ENCODE data around the gene CCS.
"Not testable (repeated sequence)": the region's sequence is repeated elsewhere in the genome, so short reads cannot be mapped to it uniquely, and the experiment has no call there.

CCS gene

DNA sequence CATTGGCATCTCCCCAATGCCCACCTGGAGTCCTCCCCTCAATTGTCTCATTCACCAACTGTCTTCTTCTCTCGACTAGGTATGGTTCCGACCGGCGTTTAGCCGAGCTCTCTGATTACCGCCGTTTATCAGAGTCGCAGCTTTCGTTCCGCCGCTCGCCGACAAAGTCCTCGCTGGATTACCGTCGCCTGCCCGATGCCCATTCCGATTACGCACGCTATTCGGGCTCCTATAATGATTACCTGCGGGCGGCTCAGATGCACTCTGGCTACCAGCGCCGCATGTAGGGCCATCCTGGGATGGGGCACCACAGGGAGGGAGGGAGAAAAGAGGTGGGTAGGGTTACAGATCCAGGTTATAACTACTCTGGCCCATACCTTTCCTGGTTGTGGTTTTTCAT, 33.4 kb downstream of the CCS start:
- no peak for DNase-seq (ENCODE audit: low read depth in 2 of 2)

DNA sequence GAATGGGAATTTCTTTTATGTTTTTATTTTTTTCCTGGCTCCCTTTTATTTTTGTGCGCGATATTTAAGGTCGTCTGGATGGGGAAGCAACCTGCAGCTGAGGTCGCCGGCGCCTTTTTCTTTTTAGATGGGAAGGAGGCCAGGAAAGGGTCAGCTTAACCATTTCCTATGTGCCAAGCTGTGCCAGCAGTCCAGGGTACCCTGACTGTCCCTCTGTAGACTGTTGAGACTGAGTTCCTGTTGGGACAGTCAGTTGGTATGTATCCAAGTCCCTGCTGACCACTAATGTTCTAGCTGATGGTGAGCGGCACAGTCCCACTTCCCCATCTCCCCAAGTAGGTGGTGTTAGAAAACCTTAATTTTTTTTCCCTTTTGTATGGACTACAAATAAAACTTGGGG, 33.9 kb downstream of the CCS start:
- no peak for DNase-seq (ENCODE audit: low read depth in 2 of 2)

DNA sequence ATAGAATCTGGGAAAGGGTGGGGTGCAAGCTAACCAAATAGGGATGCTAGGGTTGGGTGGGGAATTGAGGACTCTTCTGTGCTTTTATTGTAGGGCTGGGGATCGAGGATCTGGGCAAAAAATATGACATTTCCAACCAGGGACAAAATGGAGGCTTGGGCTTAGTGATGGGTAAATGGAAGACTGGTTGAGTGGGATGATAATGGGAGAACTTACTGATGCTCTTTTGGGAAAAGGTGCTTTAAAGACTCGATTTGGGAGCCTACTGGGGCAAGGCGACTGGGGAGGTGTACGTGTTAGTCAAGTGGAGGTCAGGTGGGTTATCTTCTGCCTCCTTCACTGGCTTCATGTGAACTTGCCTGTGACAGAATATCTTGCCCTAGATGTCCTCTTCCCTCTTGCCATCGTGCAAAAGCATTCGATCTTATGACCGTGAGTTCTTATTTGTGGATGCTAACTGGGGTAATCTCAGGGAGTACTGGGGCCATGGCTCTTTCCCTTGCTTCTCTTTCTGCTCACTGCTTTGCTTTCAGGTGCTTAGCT, 35.1 kb downstream of the CCS start:
- DNase-seq (ENCODE audit: low read depth in 2 of 2) = no peak

DNA sequence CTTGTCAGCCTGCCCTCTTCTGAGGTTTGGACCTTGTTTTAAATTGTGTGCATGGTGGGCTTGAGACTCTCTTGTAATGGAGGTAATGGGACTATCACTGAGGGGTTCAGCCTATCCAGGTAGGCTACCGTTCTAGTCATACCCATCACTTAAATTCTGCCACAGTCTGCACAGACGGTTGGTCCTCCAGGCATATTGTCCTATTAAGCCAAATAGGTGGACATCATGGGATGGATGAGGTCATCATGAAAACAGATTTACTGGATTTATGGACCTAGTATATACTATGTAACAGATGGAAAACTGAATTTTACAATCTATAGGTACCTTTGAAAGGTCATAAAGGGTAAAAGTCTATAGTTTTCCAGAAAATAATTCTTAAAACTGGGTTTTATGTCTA, 36.4 kb downstream of the CCS start:
- DNase-seq (ENCODE audit: low read depth in 2 of 2) = no peak

DNA sequence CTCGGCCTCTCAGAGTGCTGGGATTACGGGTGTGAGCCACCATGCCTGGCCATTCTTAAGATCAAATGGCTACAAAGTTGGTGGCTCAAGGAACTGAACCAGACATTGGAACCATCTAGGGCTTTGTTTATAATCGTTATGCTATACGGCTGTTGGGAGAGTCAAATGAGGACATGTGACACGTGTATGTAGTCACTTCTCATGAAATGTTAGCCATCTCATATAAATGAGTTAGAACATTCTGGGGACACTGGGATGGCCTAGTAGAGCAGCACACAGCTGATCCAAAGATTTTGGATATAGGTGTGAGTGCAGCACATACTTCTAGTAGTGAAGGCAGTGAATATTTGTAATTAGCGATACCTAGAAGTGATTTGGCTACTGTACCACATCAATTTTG, 38.9 kb downstream of the CCS start:
- no peak for DNase-seq (ENCODE audit: low read depth in 2 of 2)

DNA sequence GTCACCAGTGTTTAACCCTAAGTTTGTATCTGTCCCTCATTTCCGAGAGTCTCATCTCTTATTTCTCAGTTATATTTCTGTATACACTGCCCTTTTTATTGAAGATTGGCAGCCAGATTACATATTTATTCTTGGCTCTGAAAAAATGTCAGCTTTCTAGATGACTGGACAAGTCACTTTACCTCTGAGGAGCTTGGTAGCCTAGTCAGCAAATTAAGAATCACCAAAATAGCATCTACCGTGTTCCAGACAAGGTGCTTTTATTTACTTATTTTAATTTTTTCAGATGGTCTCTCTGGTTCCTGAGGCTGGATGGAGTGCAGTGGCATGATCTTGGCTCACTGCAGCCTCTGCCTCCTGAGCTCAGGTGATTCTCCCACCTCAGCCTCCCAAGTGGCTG, 40.0 kb downstream of the CCS start:
- DNase-seq (ENCODE audit: low read depth in 2 of 2) = no peak

DNA sequence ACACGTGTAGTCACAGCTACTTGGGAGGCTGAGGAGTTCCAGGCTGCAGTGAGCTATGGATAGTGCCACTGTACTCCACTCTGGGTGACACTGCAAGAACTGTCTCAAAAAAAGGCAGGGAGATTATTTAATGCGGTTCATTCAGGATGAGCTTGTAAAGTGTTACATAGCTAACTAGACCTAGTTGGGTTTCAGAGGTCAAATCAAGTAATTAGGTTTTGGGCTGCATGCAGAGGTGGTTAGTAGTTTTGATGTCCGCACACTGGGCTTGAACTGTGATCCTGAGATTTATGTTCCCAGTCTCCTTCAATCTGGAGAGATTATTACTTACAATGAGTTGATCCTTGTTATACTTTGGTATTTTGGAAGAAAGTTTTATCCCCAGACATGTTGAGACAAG, 43.4 kb downstream of the CCS start:
- no peak for DNase-seq (ENCODE audit: low read depth in 2 of 2)

DNA sequence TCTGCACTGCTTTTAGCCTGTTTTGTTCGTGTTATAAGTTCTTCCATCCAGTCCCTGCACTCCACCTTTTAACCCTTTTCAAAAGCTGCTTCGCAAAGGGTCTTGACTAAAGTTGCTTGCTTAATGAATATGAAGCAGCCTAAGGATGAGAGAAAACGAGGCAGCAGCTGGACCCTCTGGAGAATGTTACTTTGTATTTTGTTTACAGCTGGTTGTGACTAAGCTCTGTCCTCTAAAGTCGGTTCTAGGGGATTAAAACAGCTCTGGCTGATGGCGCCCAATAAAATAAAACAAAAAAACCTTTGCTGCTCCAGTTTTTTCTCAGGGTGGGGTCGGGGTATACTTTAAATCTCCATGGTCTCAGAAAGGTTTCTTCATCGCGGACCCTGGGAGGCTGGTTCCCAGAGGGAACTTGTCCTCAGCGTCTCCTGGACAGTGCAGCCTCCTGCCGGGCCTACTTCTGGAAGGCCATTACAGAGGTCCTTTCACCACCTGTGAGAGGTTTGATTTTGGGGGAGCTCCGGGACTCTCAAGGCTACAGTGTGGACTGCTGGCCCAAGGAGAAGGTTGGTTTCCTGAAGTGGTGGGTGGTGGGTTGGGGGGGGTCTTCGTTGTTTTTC, 44.7 kb downstream of the CCS start:
- no peak for DNase-seq (ENCODE audit: low read depth in 2 of 2)

DNA sequence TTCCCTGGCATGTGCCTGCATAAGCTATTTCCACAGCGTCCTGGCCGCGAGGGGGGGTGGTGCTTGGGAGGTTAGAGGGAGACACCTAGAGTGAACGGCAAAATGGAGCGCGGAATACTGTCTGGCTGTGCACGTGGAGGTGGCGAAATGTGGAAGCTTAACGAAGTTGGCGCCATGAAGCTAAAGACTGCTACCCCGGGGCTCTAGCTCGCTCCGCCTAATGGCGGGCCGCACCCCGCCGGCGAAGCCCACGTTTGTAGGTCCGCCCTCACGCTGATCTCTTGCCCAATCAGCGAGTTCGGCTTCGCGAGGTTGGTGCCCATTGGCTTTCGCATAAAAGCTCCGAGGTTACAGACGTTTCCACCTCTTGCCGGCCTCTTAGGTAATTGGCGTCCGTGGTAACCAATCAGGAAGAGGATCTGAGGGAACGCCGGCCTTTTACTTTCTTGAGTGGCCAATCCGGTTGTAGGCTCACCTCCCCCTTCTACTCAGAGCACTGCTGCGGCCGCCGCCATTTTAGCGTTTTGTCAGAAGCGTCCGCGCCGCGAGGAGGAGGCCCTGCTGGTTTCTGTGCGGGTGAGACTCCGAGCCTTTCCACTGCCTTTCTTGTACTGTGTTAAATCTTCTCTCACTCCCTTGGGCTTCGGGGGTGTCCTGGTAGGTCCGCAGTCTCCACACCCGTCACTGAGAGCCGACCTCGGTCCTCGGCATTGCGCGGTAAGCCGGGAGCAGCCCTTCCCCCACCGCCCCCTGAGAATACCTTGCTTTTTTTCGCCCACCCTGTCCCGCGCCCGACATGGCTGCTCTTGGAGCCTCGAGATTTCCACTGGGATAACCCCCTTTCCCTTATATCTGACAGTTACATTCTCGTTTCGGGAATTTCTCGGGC, 45.4 kb downstream of the CCS start, which contains the start of gene RBM4:
Gene RBM4, plus strand, starts transcription at position 527 of the 889 bp plus-strand sequence. CDS start 1,009 bp downstream, outside the sequence.
- DNase-seq (ENCODE audit: low read depth in 2 of 2) = peak; percentile 87 to 95

DNA sequence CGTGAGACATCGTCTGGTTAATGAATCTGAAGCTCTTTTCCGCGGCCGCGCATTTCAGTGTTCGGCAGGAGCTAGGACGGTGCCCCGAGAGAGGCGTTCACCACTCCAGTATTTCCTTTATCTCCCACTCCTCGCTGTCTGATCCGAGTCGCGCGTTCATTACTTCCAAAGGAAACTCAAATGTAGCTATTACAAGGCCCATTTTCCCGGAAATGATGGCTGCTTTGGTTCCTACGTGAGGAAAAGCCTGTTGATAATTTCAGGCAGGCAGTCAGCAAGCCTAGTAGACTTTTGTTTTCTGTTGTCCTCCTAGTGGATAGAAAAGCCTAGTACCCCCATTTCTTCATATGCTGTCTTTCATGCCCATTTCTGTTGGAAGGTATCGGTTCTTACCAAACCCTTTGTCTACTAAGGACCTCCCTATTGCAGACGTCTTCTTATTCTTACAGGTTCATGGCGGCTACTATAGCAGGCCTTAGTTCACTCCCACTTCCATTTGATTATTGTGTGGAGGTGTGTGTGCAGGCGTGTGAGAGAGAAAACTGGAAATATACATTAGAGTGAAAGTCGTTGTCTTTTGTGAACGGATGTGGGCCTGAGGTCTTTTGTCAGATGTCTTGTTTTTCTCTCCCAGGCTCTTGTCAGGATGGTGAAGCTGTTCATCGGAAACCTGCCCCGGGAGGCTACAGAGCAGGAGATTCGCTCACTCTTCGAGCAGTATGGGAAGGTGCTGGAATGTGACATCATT, 46.3 kb downstream of the CCS start:
- DNase-seq (ENCODE audit: low read depth in 2 of 2) = no peak

DNA sequence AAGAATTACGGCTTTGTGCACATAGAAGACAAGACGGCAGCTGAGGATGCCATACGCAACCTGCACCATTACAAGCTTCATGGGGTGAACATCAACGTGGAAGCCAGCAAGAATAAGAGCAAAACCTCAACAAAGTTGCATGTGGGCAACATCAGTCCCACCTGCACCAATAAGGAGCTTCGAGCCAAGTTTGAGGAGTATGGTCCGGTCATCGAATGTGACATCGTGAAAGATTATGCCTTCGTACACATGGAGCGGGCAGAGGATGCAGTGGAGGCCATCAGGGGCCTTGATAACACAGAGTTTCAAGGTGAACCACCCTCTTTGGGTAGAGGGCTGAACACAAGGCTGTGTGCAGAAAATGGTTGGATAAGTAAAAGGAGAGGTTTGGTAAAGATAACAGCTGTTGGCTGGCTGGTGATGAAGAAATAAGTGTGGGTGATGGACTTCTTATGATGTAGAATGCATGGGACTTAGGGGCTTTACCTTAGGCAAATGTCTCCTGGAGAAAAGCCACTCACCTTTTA, 46.9 kb downstream of the CCS start:
- not testable (repeated sequence) for DNase-seq (ENCODE audit: low read depth in 2 of 2)

DNA sequence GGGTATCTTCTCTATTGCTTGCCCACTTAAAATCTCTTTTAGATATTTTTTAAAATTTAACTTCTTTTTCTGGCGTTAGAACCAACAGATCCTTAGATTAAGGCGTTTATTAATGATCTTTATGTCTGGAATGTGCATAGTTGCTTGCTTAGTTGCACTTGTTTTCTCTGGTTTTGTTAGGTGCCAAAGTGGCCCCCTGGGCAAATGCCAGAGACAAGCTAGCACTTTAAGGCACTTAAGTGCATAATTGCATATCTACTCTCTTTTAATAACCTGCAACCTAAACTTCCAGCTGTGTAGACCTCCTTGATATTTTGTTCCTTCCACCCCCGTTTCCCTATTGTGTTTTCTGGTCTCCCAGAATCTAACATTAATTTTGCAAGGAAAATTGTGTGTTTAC, 48.8 kb downstream of the CCS start:
- no peak for DNase-seq (ENCODE audit: low read depth in 2 of 2)

DNA sequence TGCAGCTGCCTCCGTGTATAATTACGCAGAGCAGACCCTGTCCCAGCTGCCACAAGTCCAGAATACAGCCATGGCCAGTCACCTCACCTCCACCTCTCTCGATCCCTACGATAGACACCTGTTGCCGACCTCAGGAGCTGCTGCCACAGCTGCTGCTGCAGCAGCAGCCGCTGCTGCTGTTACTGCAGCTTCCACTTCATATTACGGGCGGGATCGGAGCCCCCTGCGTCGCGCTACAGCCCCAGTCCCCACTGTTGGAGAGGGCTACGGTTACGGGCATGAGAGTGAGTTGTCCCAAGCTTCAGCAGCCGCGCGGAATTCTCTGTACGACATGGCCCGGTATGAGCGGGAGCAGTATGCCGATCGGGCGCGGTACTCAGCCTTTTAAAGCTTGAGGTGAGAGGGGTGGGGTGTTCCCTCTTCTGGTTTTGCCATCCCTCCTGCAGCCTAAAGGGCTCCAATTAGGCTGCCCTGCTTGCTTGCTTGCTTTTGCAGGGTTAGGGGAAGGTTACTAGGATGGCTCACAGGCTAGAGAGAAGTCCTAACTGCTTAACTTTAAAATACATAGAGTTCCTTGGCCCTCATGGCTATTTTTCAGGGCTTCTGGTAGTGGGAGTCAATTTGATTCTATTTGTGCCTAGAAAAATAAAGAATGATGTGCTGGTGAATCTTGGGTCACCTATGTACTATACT, 50.9 kb downstream of the CCS start:
- DNase-seq (ENCODE audit: low read depth in 2 of 2) = no peak

DNA sequence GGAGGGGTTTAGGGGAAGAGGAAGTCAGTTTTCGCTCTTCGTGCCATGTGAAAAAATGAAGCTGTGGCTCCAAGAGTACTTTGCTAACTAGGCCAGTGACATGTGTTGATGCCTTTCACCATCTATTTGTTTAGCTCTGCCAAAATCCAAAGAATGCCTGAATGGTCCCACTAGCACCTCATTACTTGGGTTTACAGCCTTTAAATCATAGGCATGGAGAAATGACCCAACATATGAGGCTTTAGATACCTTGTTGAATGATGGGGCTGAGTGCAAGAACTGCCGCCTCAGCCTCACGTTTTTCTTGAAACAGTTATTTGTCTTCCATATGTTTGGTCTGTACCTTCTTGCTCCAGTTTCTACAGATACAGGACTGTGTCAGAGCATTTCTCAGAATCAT, 53.8 kb downstream of the CCS start:
- no peak for DNase-seq (ENCODE audit: low read depth in 2 of 2)

DNA sequence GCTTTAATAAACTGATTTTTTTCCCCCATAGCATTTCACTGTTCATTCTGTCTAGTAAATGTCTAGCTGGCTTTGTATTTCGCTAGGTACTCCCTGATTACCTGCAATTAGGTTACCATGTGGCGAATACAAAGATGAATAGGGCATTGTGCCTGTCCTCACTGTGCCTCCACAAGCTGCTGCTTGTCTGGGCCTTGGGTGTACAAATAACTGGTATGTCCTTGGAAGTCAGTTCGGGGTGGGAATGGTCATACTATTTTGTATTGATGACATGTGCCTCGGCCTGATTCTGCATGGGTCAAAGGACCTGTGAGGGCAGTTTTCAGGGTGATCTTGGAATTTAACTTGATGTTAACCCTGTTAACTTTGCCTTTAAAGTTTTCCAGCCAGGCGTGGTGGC, 56.9 kb downstream of the CCS start:
- no peak for DNase-seq (ENCODE audit: low read depth in 2 of 2)

DNA sequence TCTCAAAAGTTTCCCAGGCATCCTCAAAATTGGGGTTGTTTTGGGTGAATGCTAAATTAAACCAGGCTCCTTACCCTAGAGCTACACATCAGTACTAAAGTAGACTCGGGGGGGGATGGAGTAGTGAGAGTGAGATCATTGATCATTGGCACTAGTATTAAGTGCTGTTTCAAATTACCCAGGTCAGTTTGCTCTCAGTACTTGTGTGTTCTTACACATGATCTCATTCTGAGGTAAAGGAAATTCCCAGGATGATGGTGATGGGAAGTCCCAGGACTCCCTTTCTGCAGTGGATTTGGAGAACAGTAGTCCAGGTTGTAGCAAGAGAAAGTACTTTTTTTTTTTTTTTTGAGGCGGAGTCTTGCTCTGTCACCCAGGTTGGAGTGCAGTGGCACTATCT, 58.0 kb downstream of the CCS start:
- DNase-seq (ENCODE audit: low read depth in 2 of 2) = no peak

DNA sequence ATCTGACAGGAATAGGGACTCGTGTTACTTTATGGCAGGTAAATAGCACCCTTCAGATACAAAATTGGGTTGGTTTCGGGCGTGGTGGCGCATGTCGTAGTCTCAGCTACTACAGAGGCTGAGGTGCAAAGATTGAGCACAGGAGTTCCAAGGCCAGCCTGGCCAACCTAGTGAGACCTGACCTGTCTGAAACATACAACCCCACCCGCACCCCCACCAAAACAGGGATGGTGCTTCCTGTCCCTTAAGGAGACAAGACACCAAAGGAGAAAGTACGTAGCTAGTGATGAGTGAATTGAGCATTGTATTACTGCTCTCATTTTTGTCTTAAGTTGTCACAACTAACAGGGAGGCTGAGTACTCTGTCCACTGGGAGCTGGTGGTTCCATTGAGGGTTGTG, 59.7 kb downstream of the CCS start:
- no peak for DNase-seq (ENCODE audit: low read depth in 2 of 2)

DNA sequence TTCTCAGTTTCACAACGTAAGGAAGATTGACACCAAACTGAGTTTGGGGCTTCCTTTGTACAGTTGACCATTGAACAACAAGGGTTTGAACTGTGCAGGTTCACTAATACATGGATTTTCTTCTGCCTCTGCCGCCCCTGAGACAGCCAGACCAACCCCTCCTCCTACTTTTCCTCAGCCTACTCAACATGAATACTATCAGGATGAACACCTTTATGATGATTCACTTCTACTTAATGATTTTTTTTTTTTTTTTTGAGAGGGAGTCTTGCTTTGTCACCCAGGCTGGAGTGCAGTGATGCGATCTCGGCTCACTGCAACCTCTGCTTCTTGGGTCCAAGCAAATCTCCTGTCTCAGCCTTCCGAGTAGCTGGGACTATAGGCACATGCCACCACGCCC, 60.1 kb downstream of the CCS start:
- no peak for DNase-seq (ENCODE audit: low read depth in 2 of 2)

Data from stimulated activated CD4-positive, alpha-beta T cell treated with anti-CD3 and anti-CD28 coated beads, Interleukin-4, amount 100 ng/mL, for 48 hours (primary cell).